ENCODE results near the gene PHF23. TPM values are rescaled to one million over a fixed set of nuclear protein-coding genes. Genes with fewer than 3 reads are reported as not detected.

The PHF23 gene
- total RNA-seq, 4 donors from 2014 or later: 19.8 to 39.5 (median 35.8) TPM

GRCh38 chr17:7221278-7222092 is 17.8 kb downstream of the PHF23 start:
- Histone ChIP-seq H3K27me3 (no peaks in the 10 kb centered on the region), H3K4me3 (replicated peaks in 1 of 3) (peak overlapping the region in 1 of 3 donors; percentile 97), H3K4me1 (peaks cover 24 to 46% of the 10 kb centered on the region in 2 donors), H3K36me3 (peaks cover 49 to 52% of the 10 kb centered on the region in 2 donors), H3K27ac (peak overlapping the region in 2 of 3 donors; percentile 97 to 98), H3K9me3 (no peaks in the 10 kb centered on the region)
- intact Hi-C loops (cut with DNase I): no loop called here
- TF ChIP-seq, protein P1, sequence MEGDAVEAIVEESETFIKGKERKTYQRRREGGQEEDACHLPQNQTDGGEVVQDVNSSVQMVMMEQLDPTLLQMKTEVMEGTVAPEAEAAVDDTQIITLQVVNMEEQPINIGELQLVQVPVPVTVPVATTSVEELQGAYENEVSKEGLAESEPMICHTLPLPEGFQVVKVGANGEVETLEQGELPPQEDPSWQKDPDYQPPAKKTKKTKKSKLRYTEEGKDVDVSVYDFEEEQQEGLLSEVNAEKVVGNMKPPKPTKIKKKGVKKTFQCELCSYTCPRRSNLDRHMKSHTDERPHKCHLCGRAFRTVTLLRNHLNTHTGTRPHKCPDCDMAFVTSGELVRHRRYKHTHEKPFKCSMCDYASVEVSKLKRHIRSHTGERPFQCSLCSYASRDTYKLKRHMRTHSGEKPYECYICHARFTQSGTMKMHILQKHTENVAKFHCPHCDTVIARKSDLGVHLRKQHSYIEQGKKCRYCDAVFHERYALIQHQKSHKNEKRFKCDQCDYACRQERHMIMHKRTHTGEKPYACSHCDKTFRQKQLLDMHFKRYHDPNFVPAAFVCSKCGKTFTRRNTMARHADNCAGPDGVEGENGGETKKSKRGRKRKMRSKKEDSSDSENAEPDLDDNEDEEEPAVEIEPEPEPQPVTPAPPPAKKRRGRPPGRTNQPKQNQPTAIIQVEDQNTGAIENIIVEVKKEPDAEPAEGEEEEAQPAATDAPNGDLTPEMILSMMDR (IDR thresholded peaks at IDR 0.05): no peak
- no peak for TF ChIP-seq POLR2A (IDR thresholded peaks at IDR 0.05)
- 71 to 90% methylated on average over 6 to 9 of the region's 10 CpGs for WGBS, 2 donors
- DNase-seq: no peak

GRCh38 chr17:7220593-7221277 is 18.5 kb downstream of the PHF23 start:
- Histone ChIP-seq H3K9me3 (no peaks in the 10 kb centered on the region), H3K36me3 (peaks cover 41 to 46% of the 10 kb centered on the region in 2 donors), H3K4me1 (peaks cover 24 to 53% of the 10 kb centered on the region in 2 donors), H3K4me3 (replicated peaks in 1 of 3) (peak overlapping the region; percentile 46 to 97 (median 90)), H3K27ac (peak overlapping the region; percentile 10 to 98 (median 97)), H3K27me3 (no peaks in the 10 kb centered on the region)
- TF ChIP-seq, protein P1 (IDR thresholded peaks at IDR 0.05): peak in 3 of 6 experiments; percentile 11 to 24 (median 19)
- TF ChIP-seq POLR2A (IDR thresholded peaks at IDR 0.05): no peak
- intact Hi-C loops (cut with DNase I): no loop called here
- peak; percentile 39 to 55 for DNase-seq
- 22 to 28% methylated on average over 10 to 11 of the region's 11 CpGs for WGBS, 2 donors

DNA sequence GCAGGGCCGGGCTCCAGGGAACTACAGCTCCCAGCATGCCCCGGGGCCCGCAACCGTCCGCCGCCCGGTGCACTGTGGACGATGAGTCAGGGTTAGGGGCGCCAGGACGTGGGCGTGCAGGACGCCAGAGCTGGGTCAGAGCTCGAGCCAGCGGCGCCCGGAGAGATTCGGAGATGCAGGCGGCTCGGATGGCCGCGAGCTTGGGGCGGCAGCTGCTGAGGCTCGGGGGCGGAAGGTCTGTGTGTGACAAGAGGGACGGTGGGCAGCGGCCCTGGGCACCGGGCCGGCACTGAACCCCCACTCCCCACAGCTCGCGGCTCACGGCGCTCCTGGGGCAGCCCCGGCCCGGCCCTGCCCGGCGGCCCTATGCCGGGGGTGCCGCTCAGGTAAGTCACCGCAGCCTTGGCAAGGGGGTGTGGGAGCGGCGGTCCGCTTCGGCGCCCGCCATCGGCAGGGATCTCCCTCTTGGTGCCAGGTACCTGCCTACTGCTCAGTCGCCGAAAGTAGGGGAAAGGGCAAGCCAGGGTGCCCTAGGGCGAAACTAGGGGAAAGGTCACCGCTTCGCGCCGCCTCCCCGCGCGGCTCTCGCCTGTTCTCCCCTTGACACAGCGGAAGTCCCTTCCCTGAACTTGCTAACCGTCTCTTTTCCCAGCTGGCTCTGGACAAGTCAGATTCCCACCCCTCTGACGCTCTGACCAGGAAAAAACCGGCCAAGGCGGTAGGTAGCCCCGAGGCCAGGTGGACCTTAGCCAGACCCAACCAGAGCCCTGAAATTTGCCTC is 19.3 kb downstream of the PHF23 start, which contains the start of the genes ACADVL and DLG4:
TSS of gene ACADVL (plus strand) at position 127 of the 781 bp plus-strand sequence. CDS start at position 174, 47 bp downstream.
TSS of gene DLG4 (minus strand) at position 25 of the 781 bp plus-strand sequence.
- 0 to 1% methylated on average over 13 to 43 of the region's 63 CpGs for WGBS, 2 donors
- peak within 1 kb of the TSS; percentile 10 to 98 (median 97) for H3K27ac ChIP-seq
- peaks cover 34 to 38% of the 10 kb centered on the region in 2 donors for H3K36me3 ChIP-seq
- H3K4me1 ChIP-seq: peaks cover 28 to 61% of the 10 kb centered on the region in 2 donors
- DNase-seq: peak; percentile 90 to 92
- peak within 1 kb of the TSS; percentile 46 to 97 (median 90) for H3K4me3 ChIP-seq (replicated peaks in 1 of 3)
- no peaks in the 10 kb centered on the region for H3K9me3 ChIP-seq
- H3K27me3 ChIP-seq: no peaks in the 10 kb centered on the region
- intact Hi-C loops (cut with DNase I): no loop called here
- TF ChIP-seq POLR2A (IDR thresholded peaks at IDR 0.05): peak in 1 of 2 donors; percentile 90
- TF ChIP-seq, protein P1 (IDR thresholded peaks at IDR 0.05): no peak

GRCh38 chr17:7219229-7219811 is 19.9 kb downstream of the PHF23 start:
- Histone ChIP-seq H3K4me1 (peaks cover 33 to 67% of the 10 kb centered on the region in 2 donors), H3K27me3 (no peaks in the 10 kb centered on the region), H3K9me3 (no peaks in the 10 kb centered on the region), H3K27ac (peak overlapping the region; percentile 10 to 98 (median 97)), H3K4me3 (replicated peaks in 1 of 3) (peak overlapping the region in 1 of 3 donors; percentile 97), H3K36me3 (peaks cover 27 to 33% of the 10 kb centered on the region in 2 donors)
- intact Hi-C loops (cut with DNase I): no loop called here
- 19 to 21% methylated on average over 12 of the region's 12 CpGs for WGBS, 2 donors
- no peak for DNase-seq
- no peak for TF ChIP-seq POLR2A (IDR thresholded peaks at IDR 0.05)
- TF ChIP-seq, protein P1 (IDR thresholded peaks at IDR 0.05): peak in 1 of 6 experiments; percentile 3

All from thyroid gland (tissue), 4 donors.